Measurements from ENCODE around the gene RFPL3.
A peak's percentile ranks its signal among the peaks of the same experiment; 100 is the strongest.
"Not testable (repeated sequence)": the region's sequence is repeated elsewhere in the genome, so short reads cannot be mapped to it uniquely, and the experiment has no call there.

The RFPL3 gene

DNA sequence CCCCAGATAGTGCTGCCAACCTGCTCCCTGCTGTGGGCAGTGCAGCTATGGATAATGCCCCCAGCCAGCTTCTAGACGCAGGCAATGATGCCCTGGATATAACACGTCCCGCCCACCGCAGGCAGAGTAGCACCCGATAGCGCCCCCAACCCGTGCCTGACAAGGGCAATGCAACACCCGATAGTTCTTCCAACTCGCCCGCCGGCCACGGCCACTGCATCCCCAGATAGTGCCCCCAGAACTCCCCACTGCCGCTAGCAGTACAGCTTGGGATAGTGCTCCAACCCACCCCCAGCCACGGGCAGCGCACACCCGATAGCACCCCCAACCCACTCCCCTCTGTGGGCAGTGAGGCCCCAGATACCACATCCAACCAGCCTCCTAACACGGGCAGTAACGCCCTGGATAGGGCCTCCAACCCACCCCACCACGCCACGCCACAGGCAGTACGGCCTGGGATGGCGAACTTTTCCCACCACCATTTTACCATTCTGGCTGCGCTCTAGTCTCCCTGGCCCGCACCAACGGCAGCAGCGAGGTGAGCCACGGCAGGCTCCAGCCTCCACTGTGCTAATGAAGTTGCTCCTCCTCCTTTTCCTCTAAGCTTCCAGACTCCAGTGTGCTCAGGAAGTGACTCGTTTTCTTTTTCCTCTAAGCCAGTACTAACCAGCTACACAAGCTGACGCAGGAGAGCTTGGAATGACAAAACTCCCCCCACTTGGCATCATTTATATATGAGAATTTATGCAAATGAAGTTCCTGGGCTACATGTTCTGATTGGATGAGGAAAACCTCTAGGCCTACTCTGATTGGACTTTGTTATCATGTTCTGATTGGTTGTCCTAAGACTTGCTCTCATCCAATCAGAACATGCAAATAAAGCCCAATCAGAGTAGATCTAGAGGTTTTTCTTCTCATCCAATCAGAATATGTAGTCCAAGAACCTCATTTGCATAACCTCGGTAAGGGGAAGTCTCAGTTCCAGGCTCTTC, 3.0 kb upstream of the RFPL3 start:
- no peak for DNase-seq

DNA sequence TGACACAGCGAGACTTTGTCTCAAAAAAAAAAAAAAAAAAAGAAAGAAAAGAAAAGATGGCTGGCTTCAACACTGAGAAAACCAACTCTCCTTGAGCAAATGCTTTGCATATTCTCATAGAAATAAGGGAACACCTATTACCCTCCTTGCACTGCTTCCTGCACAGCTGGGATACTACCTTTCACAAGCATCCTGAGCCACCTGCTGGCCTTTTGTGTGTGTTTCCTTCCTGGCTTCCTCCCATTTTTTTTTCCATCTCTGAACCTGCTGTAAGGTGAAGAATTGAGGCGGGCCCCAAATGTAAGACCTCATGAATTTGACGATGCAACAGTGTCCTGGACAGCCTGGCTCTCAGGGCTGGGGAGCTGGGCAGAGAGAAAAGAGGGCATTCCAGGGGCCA, 1.9 kb upstream of the RFPL3 start:
- no peak for DNase-seq

DNA sequence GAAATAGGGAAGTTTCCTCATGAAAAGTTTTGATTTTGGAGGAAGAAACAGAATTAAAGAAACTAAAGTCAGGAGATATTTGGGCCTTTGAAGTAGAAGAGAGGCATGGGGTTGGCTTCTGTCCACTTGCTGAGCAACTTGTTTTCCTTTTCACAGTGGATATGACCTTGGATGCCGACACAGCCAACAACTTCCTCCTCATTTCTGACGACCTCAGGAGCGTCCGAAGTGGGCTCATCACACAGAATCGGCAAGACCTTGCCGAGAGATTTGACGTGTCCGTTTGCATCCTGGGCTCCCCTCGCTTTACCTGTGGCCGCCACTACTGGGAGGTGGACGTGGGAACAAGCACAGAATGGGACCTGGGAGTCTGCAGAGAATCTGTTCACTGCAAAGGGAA, 2.4 kb downstream of the RFPL3 start:
- not testable (repeated sequence) for DNase-seq

DNA sequence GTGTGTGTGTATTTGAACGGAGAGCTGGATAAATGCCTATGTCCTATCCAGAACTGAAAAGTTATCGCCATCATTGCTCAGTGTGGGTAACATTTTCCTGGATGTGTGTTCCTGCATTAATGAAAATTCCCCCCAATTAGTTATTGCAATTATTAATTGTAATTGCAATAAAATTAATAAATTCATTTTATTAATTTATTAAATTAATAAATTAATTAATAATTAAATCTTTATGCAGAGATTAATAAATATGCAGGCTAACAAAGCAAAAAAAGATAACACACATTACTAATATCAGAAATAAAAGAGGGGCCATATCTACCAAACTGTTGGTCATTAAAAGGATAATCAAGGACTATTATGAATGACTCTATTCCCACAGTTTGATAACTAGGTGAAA, 3.6 kb downstream of the RFPL3 start:
- DNase-seq = no peak

DNA sequence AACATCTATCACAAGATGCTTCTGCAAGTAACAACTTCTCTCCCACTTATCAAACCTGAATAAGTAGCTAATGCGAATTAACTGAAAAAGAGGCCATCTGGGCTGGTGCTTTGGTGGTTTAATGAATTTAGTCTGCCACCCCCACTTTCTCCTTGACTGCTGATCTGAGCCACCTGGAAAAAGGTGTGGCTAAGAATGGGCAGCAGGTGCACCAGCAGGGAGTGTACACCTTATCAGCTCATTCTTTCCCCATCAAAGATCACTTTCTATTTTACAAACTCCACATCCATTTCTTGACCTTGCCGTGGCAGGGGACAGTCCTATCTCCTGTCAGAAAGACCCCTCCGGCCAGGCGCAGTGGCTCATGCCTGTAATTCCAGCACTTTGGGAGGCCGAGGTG, 6.5 kb downstream of the RFPL3 start:
- DNase-seq = no peak

DNA sequence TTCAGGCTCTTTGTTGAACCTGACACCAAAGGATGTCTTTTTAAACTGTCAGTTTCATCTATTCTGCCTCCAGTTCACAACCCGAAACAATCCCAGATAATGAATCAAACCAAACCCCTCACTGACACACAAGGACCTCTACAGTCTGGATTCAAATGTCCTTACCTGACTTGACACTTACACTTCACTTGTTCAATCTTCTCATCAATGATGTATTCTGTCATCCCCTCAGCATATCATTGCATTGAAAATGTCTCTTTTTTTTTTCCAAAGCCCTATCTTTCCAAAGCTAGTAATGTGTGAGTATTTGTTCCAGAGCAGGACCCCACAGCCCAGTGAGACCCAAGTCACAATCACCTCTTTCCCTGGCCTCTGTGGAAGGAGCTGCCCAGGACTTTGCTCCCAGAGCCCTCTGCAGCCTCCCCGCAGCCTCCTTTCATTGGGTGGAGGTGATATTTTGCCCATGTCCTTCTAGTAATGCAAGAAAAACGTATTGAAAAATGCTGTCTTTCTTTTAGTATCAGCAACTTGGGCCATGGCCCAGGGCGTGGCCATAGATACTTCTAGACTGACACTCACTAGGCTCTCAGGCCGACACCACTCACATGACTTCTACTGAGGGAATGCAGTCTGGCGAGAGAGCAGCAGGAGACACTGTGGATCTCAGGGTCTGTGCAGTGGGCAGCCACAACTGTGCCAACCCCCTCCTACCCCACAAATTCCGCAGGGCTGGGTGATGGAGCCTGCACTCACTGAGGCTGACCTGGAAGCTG, 18.2 kb downstream of the RFPL3 start:
- no peak for DNase-seq

DNA sequence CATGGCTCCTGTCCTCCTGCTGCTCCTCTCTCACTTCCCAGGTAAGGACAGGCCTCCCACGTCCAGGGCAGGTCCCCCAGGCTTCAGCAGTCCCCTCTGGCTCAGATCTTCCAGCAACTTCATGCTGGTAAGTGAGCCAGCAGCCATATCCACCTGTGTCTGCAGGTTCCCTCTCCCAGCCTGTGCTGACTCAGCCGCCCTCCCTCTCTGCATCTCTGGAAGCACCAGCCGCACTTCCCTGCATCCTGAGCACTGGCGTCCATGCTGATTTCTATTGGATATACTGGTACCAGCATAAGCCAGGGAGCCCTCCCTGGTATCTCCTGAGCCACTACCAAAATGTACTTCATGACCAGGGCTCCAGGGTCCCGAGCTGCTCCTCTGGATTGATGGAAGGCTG, 19.0 kb downstream of the RFPL3 start:
- DNase-seq = no peak

DNA sequence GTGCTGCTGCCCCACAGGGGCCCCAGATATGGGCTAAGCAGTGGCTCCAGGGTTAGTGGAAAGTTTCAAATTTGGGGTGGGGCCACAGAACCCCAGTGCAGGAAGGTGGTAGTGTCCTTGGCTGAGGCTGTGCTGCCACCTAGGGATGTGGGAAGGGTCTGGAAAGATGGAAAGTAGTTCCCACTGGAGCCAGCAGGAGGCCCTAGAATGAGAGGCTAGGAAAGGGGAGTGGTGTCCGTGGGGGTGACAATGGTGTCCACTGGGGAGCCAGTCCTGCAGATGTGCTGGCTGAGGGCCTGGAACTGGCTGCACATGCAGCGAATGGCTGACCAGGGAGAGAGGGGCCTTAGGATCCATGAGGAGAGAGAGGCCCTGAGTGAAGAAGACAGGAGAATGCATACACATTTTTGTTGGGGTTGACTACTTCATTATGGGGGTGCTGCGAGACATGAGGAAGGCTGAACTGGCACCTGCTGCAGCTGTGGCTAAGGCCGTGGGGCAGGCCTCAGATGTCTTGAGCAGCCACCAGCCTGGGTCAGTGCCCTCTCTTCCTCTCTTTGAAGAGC, 21.1 kb downstream of the RFPL3 start:
- DNase-seq = peak; percentile 19

DNA sequence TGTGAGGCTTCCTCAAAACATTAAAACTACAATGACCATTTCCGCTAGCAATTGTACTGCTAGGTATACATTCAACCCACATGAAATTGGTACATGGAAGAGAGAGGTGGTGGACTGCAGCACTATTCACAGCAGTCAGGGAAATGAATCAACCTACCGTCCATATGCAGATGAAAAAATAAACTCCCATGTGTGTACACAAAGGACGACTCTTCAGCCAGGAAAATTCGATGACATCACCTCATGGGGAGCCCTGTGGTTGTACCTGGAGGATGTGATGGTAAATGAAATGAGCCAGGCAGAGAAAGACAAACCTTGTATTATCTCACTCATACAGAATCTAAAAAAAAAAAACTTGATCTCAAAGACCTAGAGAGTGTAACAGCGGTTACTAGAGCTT, 23.3 kb downstream of the RFPL3 start:
- DNase-seq = no peak

DNA sequence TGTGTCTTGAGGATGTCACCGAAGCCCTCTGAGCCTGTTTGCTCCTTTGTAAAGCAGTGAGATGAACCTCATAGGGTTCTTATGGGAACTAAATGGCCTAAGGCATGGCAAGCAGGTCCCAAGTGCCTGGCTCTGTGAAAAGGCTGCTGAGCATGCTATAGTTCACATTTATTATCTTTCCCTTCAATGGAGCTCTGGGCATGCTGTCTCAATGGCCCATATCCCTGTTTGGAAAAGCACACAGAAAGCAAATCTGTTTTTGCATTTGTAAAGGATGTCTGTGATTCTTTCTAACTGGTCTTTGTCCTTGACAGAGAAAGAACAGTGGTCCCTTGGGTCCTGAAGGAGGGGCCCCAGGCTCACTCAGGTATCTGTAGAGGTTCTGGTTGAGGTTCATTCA, 28.0 kb downstream of the RFPL3 start:
- no peak for DNase-seq

DNA sequence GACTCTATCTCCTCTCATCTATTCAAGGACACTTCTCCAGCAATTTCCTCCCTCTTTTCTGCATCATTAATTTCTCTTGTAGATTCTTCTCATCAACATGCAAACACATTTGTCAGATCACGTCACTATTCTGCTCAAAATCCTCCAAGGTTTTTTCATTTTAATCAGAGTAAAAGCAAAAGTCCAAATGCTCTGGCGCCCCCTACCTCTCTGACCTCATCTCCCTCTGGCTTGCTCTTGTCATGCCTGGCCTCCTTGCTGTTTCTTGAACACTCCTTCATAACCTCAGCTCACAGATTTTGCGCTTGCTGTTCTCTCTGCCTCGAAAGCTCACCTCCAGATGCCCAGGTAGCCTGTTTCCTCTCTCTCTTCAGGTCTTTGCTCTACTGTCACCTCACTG, 32.0 kb downstream of the RFPL3 start:
- DNase-seq = peak; percentile 31

DNA sequence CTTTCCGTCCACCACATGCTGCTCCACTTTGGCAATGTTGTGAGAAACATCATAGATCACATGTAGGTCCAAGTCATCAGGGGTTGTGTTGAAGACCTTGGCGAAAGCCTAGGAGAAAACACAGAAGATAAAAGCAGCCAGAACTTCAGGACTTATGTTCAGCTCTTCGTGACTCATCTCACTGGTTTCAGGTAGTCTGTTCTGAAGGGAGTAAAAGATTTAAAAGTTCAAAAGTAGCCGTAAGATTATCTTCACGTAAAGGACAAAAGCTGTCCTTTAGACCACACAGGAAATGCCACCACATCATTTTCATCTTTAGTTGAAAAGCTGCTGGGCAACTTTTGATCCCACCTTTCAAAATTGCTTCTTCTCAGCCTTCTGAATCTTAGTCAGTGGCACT, 37.4 kb downstream of the RFPL3 start:
- DNase-seq = peak; percentile 35

DNA sequence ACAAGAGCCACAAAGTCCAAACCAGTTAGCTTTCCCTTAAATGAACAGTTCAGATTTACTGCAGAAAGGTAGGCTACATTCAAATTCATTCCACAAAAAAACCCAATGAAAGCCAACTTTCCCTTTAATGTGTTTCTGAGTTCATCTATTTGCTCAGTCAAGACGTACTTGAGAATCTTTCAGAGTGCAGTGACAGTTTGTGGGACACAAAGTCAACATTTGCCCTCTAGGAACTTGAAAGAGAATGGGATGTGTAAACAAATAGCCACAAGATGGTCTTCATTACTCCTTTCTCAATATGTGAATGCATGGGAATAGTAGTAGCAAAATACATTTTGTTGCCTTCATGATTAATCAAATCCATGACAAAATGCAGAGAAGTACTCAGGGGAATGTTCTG, 38.6 kb downstream of the RFPL3 start:
- no peak for DNase-seq

DNA sequence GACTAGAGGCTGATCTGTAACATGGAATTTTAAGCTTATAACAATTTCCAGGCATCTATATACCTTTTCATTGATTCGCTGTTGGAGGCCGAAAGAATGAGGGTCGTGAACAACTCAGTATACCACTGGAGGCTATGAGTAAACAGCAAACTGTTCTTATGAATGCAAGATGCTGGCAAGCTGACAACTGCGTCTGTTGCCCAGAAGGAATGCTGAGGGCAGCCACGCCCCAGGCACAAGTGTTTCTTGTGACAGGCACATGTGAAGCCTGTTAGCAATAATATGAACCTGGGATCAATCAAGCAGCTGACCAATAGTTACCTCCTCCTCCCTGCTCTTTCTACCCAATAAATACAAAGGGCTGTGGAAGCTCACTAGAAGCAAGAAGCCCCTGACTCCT, 39.1 kb downstream of the RFPL3 start:
- DNase-seq = no peak

DNA sequence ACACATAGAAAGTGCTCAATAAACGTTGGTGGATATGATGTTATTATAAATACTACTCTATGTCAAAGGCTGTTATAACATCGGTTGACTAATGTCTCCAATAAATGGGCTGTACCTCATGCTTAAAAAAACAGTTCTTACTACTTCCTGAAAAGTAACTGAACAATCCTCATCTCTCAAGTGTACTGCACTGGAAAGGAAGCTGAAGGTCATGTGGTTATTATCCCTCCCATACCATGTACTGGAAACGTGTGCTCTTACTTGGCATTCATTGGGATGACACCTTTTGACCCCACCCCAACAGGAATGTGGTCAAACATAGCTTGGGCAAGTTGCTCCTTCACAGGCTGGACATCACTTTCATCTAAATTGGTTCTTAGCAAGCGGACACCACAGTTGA, 43.8 kb downstream of the RFPL3 start:
- DNase-seq = no peak

DNA sequence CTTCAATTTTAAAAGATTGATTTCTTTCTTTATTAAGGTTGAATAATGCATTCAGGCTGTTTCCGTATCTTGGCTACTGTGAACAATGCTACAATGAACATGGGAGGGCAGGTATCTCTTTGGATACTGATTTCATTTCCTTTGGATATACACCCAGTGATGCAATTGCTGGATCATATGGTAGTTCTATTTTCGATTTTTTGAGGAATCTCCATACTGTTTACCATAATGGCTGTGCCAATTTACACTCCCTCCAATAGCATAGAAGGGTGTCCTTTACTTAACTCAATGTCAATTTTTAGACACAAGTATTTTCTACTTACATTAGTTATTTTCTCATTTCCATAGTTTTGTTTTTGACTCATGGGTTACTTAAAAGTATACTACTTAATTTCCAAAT, 46.4 kb downstream of the RFPL3 start:
- DNase-seq = no peak

DNA sequence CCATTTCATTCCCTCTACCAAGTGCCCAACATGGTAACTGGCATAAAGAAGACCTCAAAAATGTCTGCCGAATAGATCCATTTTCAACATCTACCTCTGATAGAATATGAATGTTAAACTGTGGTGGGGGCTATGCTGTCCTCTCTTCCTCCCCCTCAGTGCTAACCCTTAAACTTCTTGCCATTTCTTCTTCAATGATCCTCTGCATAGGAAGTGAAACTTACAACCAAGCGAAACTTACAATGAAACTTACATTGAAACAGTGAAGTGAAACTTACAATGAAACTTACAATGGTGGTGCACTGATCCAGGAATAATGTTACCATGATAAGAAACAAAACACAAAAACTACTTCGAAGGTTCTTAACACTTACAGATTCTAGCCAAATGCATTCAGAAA, 49.6 kb downstream of the RFPL3 start:
- DNase-seq = no peak

DNA sequence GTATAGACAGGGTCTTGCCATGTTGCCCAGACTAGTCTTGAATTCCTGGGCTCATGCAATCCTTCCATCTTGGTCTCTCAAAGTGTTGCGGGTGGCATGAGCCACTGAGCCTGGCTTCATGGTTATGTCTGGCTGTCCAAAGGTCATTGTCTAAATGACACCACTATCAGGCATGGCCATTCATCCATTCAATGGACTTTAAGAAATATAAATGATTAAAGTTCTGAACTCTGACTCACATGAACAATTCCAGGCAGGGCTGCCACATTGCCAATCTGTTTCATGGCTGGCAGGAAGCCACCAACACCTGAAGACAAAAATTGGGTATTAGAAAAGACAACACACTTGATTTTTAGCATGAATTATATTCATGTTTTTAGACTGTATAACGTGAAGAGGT, 50.3 kb downstream of the RFPL3 start:
- no peak for DNase-seq

DNA sequence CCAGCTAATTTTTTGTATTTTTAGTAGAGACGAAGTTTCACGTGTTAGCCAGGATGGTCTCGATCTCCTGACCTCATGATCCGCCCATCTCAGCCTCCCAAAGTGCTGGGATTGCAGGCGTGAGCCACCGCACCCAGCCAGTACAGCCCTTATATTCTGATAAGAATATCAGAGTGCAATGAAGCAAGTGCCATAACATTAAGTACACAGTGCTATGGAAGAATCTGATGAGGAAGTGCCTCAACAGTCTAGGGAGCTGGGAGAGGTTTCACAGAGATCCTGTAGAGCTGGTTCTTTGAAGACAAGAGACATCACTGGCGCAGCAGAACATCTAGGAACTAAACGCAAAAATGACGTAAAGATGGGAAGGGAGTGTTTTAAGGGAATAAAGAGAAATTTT, 52.3 kb downstream of the RFPL3 start:
- DNase-seq = no peak

DNA sequence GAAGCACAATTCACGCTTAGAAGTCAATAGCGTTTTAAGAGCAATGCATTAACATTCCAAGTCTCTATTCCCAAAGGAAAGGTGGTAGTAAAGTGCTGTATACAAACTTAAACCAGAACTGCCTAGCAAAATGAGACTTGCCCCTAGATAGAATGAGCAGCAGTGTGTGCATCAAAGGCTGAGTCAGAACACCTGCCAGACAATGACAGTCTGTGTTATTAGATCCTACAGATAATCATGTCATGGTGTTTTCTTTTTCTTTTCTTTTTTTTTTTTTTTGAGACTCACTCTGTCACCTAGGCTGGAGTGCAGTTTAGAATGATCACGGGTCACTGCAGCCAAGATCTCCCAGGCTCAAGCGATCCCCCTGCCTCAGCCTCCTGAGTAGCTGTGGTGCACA, 52.8 kb downstream of the RFPL3 start:
- DNase-seq = no peak
